ENCODE results near the gene HMGCR.

DNA sequence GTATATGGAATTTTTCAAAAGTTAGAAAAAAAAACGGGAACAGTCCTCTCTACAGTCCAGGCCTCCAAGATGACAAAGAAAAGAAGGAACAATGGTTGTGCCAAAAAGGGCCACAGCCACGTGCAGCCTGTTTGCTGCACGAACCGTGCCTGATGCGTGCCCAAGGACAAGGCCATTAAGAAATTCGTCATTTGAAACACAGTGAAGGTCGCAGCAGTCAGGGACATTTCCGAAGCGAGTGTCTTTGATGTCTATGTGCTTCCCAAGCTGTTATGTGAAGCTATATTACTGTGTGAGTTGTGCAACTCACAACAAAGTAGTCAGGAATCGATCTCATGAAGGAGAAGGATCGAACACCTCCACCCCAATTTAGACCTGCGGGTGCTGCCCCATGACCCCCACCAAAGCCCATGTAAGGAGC lies 37.4 kb downstream of the HMGCR start:
- TF ChIP-seq, protein P1, sequence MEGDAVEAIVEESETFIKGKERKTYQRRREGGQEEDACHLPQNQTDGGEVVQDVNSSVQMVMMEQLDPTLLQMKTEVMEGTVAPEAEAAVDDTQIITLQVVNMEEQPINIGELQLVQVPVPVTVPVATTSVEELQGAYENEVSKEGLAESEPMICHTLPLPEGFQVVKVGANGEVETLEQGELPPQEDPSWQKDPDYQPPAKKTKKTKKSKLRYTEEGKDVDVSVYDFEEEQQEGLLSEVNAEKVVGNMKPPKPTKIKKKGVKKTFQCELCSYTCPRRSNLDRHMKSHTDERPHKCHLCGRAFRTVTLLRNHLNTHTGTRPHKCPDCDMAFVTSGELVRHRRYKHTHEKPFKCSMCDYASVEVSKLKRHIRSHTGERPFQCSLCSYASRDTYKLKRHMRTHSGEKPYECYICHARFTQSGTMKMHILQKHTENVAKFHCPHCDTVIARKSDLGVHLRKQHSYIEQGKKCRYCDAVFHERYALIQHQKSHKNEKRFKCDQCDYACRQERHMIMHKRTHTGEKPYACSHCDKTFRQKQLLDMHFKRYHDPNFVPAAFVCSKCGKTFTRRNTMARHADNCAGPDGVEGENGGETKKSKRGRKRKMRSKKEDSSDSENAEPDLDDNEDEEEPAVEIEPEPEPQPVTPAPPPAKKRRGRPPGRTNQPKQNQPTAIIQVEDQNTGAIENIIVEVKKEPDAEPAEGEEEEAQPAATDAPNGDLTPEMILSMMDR (IDR thresholded peaks at IDR 0.05 in 2 of 3, conservative IDR thresholded peaks at IDR 0.05 in 1 of 3; ENCODE audit: borderline replicate concordance in 1 of 3, insufficient read depth in 1 of 3, low read depth in 2 of 3, low read length in 2 of 3), result no peak
- TF ChIP-seq, protein P2, sequence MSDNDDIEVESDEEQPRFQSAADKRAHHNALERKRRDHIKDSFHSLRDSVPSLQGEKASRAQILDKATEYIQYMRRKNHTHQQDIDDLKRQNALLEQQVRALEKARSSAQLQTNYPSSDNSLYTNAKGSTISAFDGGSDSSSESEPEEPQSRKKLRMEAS (IDR thresholded peaks at IDR 0.05), result no peak
- TF ChIP-seq ZNF274 (IDR thresholded peaks at IDR 0.05; ENCODE audit: low read depth, low read length) (no peak), SP1 (IDR thresholded peaks at IDR 0.05; ENCODE audit: low read depth) (no peak), CEBPB (IDR thresholded peaks at IDR 0.05; ENCODE audit: low read depth) (no peak), YY1 (IDR thresholded peaks at IDR 0.05; ENCODE audit: extremely low read depth, insufficient replicate concordance, low read depth, low read length) (no peak)
- TF ChIP-seq, protein P3, sequence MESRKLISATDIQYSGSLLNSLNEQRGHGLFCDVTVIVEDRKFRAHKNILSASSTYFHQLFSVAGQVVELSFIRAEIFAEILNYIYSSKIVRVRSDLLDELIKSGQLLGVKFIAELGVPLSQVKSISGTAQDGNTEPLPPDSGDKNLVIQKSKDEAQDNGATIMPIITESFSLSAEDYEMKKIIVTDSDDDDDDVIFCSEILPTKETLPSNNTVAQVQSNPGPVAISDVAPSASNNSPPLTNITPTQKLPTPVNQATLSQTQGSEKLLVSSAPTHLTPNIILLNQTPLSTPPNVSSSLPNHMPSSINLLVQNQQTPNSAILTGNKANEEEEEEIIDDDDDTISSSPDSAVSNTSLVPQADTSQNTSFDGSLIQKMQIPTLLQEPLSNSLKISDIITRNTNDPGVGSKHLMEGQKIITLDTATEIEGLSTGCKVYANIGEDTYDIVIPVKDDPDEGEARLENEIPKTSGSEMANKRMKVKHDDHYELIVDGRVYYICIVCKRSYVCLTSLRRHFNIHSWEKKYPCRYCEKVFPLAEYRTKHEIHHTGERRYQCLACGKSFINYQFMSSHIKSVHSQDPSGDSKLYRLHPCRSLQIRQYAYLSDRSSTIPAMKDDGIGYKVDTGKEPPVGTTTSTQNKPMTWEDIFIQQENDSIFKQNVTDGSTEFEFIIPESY (IDR thresholded peaks at IDR 0.05; ENCODE audit: extremely low read depth, insufficient replicate concordance, low read length), result no peak
